WERI-Rb-1 (cell line): ENCODE results near the gene ZNF506.
"Not testable (repeated sequence)": the region's sequence is repeated elsewhere in the genome, so short reads cannot be mapped to it uniquely, and the experiment has no call there.

Experiments
- DNase-seq: peaks from one replicate; pipeline ENCODE4 v3.0.0-alpha.2; 2020
- H3K27ac ChIP-seq: fragments of 250-450 bp; sonication (Bioruptor Pico); 2 replicates; pipeline ENCODE4 v1.5.1; 2020; ENCODE audit warnings: mild to moderate bottlenecking, moderate library complexity
- H3K27me3 ChIP-seq: fragments of 250-450 bp; sonication (Bioruptor Pico); 2 replicates; pipeline ENCODE4 v1.5.1; 2021; ENCODE audit warnings: mild to moderate bottlenecking, low read depth, moderate library complexity; ENCODE audit not compliant: insufficient read depth, severe bottlenecking
- H3K36me3 ChIP-seq: fragments of 250-450 bp; sonication (Bioruptor Pico); 2 replicates; pipeline ENCODE4 v1.5.1; 2020; ENCODE audit warnings: mild to moderate bottlenecking, moderate library complexity
- H3K4me3 ChIP-seq: 2 replicates; pipeline ENCODE4 v1.5.1; 2011; ENCODE audit warnings: low read depth, mild to moderate bottlenecking, control low read depth, low read length
- H3K9me3 ChIP-seq: fragments of 250-450 bp; sonication (Bioruptor Pico); 2 replicates; pipeline ENCODE4 v1.5.1; 2021; ENCODE audit warnings: mild to moderate bottlenecking, moderate library complexity; ENCODE audit not compliant: severe bottlenecking
- CTCF ChIP-seq: IDR thresholded peaks from 2 replicates; pipeline ENCODE4 v1.5.1; 2011; ENCODE audit warnings: low read depth, mild to moderate bottlenecking, control low read depth, inconsistent platforms, low read length

ZNF506 gene

DNA sequence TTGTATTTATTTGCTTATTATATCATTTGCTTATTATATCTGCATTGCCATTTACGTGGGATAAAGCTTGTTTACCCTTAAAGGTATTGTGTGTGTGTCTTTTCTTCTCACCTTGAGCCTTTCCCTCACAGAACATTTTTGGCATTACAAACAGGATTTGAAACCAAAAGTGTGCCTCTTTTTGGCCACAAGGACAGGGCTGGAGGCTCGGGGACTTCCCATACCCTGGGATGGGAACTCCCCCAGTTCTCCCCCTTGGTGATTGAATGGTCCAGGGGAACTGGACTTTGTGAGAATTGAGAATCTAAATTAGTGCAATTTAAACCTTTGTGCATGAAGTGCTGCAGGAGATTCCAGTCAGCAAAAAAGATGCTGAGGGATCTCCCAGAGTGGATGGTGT, 2.4 kb upstream of the ZNF506 start:
- DNase-seq = no peak
- no peak overlapping the region for H3K4me3 ChIP-seq
- no peaks in the 10 kb centered on the region for H3K27me3 ChIP-seq
- peaks cover 2% of the 10 kb centered on the region for H3K9me3 ChIP-seq
- no peak for TF ChIP-seq CTCF
- H3K36me3 ChIP-seq = peaks cover 12% of the 10 kb centered on the region
- H3K27ac ChIP-seq = no peak overlapping the region

GRCh38 chr19:19821976-19822375, 426 bp upstream of the ZNF506 start:
- not testable (repeated sequence) for H3K9me3 ChIP-seq, H3K27me3 ChIP-seq
- DNase-seq = peak; percentile 40
- Histone ChIP-seq H3K4me3 (peak overlapping the region; percentile 98), H3K36me3 (peaks cover 19% of the 10 kb centered on the region), H3K27ac (peak overlapping the region; percentile 95)

DNA sequence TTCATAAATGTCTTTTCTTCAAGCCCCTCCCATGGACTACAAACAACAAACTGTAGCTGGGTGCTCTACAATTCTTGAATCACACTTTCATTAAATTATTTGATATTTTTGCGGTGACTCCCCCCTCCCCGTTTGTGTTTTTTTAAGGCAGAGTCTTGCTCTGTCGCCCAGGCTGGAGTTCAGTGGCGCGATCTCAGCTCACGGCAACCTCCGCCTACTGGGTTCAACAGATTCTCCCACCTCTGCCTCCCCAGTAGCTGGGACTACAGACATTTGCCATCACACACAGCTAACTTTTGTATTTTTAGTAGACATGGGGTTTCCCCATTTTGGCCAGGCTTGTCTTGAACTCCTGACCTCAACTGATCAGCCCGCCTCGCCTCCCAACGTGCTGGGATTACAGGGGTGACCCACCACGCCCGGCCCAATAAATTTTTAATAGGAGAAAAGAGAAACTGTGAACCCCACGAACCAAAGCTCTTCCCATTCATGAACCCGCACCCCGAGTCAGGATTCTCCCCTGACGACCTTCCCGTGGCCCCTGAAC, 703 bp downstream of the ZNF506 start:
- TF ChIP-seq CTCF = no peak
- Histone ChIP-seq H3K9me3 (no peaks in the 10 kb centered on the region), H3K27ac (peak overlapping the region; percentile 95), H3K36me3 (peaks cover 22% of the 10 kb centered on the region), H3K4me3 (peak overlapping the region; percentile 98), H3K27me3 (no peaks in the 10 kb centered on the region)
- DNase-seq = no peak

- Histone ChIP-seq H3K36me3 (peaks cover 31% of the 10 kb centered on the region), H3K9me3 (no peaks in the 10 kb centered on the region), H3K27ac (no peak overlapping the region), H3K4me3 (no peak overlapping the region), H3K27me3 (no peaks in the 10 kb centered on the region)
- TF ChIP-seq CTCF = no peak
- no peak for DNase-seq
Observed at GRCh38 chr19:19817357-19817756, 4.2 kb downstream of the ZNF506 start.

DNA sequence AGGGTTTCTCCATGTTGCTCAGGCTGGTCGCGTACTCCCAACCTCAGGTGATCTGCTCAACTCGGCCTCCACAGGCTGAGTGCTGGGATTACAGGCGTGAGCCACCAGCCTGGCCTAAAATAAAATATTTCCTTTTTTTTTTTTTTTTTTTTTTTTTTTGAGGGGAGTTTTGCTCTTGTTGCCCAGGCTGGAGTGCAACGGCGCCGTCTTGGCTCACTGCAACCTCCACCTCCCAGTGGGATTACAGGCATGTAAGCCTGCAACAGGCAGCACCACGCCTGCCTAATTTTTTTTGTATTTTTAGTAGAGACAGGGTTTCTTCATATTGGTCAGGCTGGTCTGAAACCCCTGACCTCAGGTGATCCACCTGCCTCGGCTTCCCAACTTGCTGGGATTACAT, 4.9 kb downstream of the ZNF506 start:
- Histone ChIP-seq H3K9me3 (no peaks in the 10 kb centered on the region), H3K4me3 (no peak overlapping the region), H3K27me3 (no peaks in the 10 kb centered on the region), H3K27ac (no peak overlapping the region), H3K36me3 (peaks cover 31% of the 10 kb centered on the region)
- no peak for TF ChIP-seq CTCF
- DNase-seq = no peak

DNA sequence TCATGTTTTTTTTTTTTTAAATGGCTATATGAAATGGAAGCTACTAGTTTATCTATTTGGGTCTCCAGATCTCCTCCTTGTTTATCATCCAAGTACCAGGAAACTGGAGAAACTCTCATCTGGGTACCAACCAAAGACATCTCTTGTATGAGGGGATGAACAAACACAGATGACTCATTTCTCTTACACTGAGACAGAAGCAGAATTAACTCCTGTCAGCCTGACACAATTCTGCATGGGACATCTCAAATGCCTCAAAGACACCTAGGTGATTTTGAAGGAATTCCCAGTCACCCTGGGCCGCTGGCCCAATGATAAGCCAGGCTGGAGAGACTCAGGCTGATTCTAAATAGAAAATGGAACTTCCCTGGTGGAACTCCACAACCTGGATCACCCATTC, 9.6 kb downstream of the ZNF506 start:
- DNase-seq, H3K9me3 ChIP-seq, H3K27ac ChIP-seq, H3K4me3 ChIP-seq, H3K27me3 ChIP-seq: not testable (repeated sequence)
- H3K36me3 ChIP-seq = peaks cover 15% of the 10 kb centered on the region

DNA sequence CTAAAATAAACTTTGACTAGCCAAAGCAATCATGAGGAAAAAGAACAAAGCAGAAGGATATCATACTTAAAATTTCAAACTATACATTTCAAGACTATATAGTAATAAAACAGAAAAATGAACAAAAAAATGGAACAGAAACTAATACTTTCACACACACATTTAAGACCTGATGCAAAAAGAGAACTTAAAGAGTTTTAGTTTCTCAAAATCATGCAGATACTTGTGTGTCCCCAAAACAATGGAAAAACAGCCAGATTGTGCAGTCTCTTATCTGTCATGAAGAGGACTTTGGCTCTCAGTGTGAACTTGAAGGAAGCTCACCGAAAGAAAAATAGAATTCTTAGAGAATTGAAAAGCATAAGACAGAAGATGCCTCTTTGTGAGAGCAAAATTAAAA, 16.1 kb downstream of the ZNF506 start:
- DNase-seq = no peak
- no peak for TF ChIP-seq CTCF
- no peaks in the 10 kb centered on the region for H3K27me3 ChIP-seq
- H3K36me3 ChIP-seq = peaks cover 23% of the 10 kb centered on the region
- H3K27ac ChIP-seq = no peak overlapping the region
- no peak overlapping the region for H3K4me3 ChIP-seq
- H3K9me3 ChIP-seq = no peaks in the 10 kb centered on the region
